ENCODE measurements around the gene ATXN7. TPM values are rescaled to one million over a fixed set of nuclear protein-coding genes. Genes with fewer than 3 reads are reported as not detected.

Gene ATXN7
- total and polyA plus RNA-seq, 5 donors, result 4.8 to 18.9 (median 11.1) TPM

DNA sequence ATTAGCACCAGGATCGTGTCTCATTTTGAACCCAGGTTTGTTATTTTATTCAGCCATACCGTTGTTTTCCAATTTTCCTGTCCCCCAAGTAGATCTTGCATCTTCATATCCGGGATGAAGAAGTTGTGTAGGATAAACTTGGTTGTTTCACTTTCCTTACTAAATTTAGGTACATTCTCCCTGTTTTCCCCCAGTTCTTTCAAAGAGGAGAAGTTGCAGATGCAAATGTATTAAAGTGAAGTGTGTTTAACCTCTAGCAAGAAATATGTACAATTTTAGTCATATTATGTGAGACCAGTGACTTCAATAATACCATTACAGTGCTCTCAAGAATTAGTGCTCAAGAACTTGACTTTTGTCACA, 1.3 kb downstream of the ATXN7 start:
- DNase-seq (no peak), ATAC-seq (no peak)
- Histone ChIP-seq H3K27me3 (ENCODE audit: control insufficient read depth, insufficient read depth) (no peaks in the 10 kb centered on the region), H3K9me3 (ENCODE audit: control insufficient read depth, low read length) (no peaks in the 10 kb centered on the region), H3K4me3 (ENCODE audit: low read length) (peak overlapping the region; percentile 92), H3K4me1 (ENCODE audit: control insufficient read depth, insufficient read depth, low read length) (peaks cover 2% of the 10 kb centered on the region), H3K27ac (ENCODE audit: low read length) (peak overlapping the region; percentile 66)
- WGBS, result 8% methylated on average over 3 of the region's 3 CpGs
- intact Hi-C loops (cut with DNase I), result loop anchor here in 1 of 4 donors (1.0 kb wide), 1 partner anchor 7 kb away; no protein-coding TSS in a partner anchor

GRCh38 chr3:63867225-63867624, 3.6 kb downstream of the ATXN7 start:
- ATAC-seq (no peak), DNase-seq (no peak)
- Histone ChIP-seq H3K27me3 (ENCODE audit: control insufficient read depth, insufficient read depth) (no peaks in the 10 kb centered on the region), H3K4me1 (ENCODE audit: control insufficient read depth, insufficient read depth, low read length) (peaks cover 4% of the 10 kb centered on the region), H3K27ac (ENCODE audit: low read length) (no peak overlapping the region), H3K4me3 (ENCODE audit: low read length) (no peak overlapping the region), H3K9me3 (ENCODE audit: control insufficient read depth, low read length) (no peaks in the 10 kb centered on the region)
- 96% methylated on average over 1 of the region's 1 CpG for WGBS
- intact Hi-C loops (cut with DNase I), result no loop called here

GRCh38 chr3:63869940-63870614, 6.4 kb downstream of the ATXN7 start:
- Histone ChIP-seq H3K9me3 (ENCODE audit: control insufficient read depth, low read length) (no peaks in the 10 kb centered on the region), H3K27me3 (ENCODE audit: control insufficient read depth, insufficient read depth) (no peaks in the 10 kb centered on the region), H3K27ac (ENCODE audit: low read length) (no peak overlapping the region), H3K4me3 (ENCODE audit: low read length) (no peak overlapping the region), H3K4me1 (ENCODE audit: control insufficient read depth, insufficient read depth, low read length) (peaks cover 4% of the 10 kb centered on the region)
- DNase-seq (no peak), ATAC-seq (no peak)
- 84% methylated on average over 3 of the region's 3 CpGs for WGBS
- intact Hi-C loops (cut with DNase I), result no loop called here

GRCh38 chr3:63870615-63871005, 6.9 kb downstream of the ATXN7 start:
- H3K27me3 ChIP-seq (ENCODE audit: control insufficient read depth, insufficient read depth), result no peaks in the 10 kb centered on the region
- no peak for ATAC-seq
- H3K27ac ChIP-seq (ENCODE audit: low read length), result no peak overlapping the region
- H3K9me3 ChIP-seq (ENCODE audit: control insufficient read depth, low read length), result no peaks in the 10 kb centered on the region
- no peak overlapping the region for H3K4me3 ChIP-seq (ENCODE audit: low read length)
- DNase-seq, result no peak
- intact Hi-C loops (cut with DNase I), result no loop called here
- peaks cover 4% of the 10 kb centered on the region for H3K4me1 ChIP-seq (ENCODE audit: control insufficient read depth, insufficient read depth, low read length)
- WGBS, result 67% methylated on average over 2 of the region's 2 CpGs

DNA sequence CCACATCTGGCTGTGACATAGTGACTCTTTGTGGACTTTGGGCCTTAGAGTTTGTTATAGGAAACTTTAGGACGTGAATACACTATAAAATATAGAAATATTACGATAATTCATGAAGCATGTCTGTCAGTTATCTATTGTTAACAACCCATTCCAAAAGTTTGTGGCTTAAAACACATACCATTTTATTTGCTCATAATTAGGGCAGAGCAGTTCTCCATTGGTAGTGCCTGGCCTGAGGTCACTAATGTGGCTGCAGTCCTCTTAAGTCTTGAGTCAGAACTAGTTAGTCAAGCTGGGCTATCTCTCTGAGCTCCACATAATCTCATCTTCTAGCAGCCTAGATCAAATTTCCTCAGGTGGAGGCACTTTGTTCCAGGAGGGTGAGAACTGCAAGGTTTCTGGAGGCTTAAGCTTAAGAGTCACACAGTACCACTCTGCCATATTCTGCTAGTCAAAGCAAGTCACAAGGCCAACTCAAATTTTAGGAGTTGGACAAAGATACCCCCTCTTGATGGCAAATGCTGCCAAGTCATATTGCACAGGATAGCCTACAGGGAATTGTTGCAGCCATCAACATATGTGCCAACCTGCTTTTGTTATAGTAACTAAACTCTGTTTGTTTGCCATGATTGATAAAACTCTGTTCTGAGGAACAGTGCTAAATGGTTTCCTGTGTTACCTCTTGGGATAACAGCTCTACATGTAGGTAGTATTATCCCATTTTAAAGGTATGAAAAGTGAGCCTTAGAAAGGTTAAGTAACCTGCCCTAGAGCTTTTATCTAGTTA, 8.7 kb downstream of the ATXN7 start:
- Histone ChIP-seq H3K27me3 (ENCODE audit: control insufficient read depth, insufficient read depth) (no peaks in the 10 kb centered on the region), H3K9me3 (ENCODE audit: control insufficient read depth, low read length) (no peaks in the 10 kb centered on the region), H3K27ac (ENCODE audit: low read length) (no peak overlapping the region), H3K4me1 (ENCODE audit: control insufficient read depth, insufficient read depth, low read length) (peaks cover 4% of the 10 kb centered on the region), H3K4me3 (ENCODE audit: low read length) (no peak overlapping the region)
- DNase-seq (no peak), ATAC-seq (no peak)
- WGBS, result 95% methylated on average over 2 of the region's 2 CpGs
- intact Hi-C loops (cut with DNase I), result loop anchor here in 1 of 4 donors (1.0 kb wide), 1 partner anchor 8 kb away; no protein-coding TSS in a partner anchor

DNA sequence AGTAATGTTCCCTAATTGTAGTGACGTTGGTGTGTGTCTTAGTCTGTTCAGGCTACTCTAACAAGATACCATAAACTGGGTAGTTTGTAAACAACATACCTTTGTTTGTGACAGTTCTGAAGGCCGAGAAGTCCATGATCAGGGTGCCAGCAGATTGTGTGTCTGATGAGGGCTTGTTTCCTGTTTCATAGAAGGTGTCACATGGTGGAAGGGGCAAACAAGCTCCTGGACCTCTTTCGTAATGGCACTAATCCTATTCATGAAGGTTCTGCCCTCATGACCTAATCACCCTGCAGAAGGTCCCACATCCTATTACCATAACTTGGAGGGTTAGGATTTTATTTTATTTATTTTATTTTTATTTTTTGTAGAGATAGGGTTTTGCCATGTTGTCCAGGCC, 11.1 kb downstream of the ATXN7 start:
- no peaks in the 10 kb centered on the region for H3K9me3 ChIP-seq (ENCODE audit: control insufficient read depth, low read length)
- no peak overlapping the region for H3K4me3 ChIP-seq (ENCODE audit: low read length)
- intact Hi-C loops (cut with DNase I), result no loop called here
- H3K27me3 ChIP-seq (ENCODE audit: control insufficient read depth, insufficient read depth), result no peaks in the 10 kb centered on the region
- peaks cover 6% of the 10 kb centered on the region for H3K4me1 ChIP-seq (ENCODE audit: control insufficient read depth, insufficient read depth, low read length)
- H3K27ac ChIP-seq (ENCODE audit: low read length), result no peak overlapping the region
- WGBS, result 86% methylated on average over 3 of the region's 3 CpGs
- no peak for DNase-seq
- no peak for ATAC-seq

DNA sequence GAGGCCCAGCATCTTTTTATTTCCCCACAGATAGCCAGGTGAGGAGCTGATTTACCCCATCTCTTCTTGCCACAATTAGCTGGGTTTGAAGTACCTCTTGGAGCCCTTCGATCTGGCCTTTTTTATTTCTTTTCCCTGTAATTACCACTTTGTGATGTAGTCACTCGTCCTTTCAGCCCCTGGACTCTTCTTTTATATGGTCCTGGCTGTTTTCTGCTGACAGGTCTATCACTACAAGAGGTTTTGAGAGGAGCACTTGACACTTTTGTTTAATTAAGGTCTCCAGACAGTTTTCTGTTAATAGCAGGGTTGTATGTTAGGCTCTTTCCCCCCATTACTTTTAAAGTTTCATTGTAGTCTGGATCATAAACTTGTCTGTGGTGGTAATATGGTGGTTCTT, 11.8 kb downstream of the ATXN7 start:
- ATAC-seq (no peak), DNase-seq (no peak)
- 81% methylated on average over 2 of the region's 2 CpGs for WGBS
- peaks cover 6% of the 10 kb centered on the region for H3K4me1 ChIP-seq (ENCODE audit: control insufficient read depth, insufficient read depth, low read length)
- H3K27ac ChIP-seq (ENCODE audit: low read length), result no peak overlapping the region
- H3K27me3 ChIP-seq (ENCODE audit: control insufficient read depth, insufficient read depth), result no peaks in the 10 kb centered on the region
- intact Hi-C loops (cut with DNase I), result no loop called here
- no peaks in the 10 kb centered on the region for H3K9me3 ChIP-seq (ENCODE audit: control insufficient read depth, low read length)
- H3K4me3 ChIP-seq (ENCODE audit: low read length), result no peak overlapping the region

DNA sequence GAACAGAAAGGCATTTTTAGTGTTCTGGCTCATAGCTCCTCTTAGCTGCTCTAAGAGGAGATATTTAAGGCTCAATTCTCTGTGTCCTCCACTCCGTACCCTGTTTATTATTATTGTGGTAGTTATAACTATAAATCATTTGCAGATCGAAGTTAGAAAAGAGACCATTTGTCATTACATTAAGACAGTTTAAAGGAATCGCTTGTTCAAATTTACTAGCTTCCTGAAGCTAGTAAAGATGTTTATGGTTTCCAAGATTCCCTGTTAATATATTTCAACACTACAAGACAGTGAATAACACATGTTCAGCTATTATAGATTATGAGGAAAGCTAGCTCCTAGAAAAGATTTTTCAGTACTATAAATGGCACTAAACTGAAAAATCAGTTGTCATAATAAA, 12.6 kb downstream of the ATXN7 start:
- intact Hi-C loops (cut with DNase I), result no loop called here
- 55% methylated on average over 3 of the region's 3 CpGs for WGBS
- Histone ChIP-seq H3K4me3 (ENCODE audit: low read length) (no peak overlapping the region), H3K27me3 (ENCODE audit: control insufficient read depth, insufficient read depth) (no peaks in the 10 kb centered on the region), H3K9me3 (ENCODE audit: control insufficient read depth, low read length) (no peaks in the 10 kb centered on the region), H3K27ac (ENCODE audit: low read length) (no peak overlapping the region), H3K4me1 (ENCODE audit: control insufficient read depth, insufficient read depth, low read length) (peaks cover 6% of the 10 kb centered on the region)
- DNase-seq, result no peak
- no peak for ATAC-seq

DNA sequence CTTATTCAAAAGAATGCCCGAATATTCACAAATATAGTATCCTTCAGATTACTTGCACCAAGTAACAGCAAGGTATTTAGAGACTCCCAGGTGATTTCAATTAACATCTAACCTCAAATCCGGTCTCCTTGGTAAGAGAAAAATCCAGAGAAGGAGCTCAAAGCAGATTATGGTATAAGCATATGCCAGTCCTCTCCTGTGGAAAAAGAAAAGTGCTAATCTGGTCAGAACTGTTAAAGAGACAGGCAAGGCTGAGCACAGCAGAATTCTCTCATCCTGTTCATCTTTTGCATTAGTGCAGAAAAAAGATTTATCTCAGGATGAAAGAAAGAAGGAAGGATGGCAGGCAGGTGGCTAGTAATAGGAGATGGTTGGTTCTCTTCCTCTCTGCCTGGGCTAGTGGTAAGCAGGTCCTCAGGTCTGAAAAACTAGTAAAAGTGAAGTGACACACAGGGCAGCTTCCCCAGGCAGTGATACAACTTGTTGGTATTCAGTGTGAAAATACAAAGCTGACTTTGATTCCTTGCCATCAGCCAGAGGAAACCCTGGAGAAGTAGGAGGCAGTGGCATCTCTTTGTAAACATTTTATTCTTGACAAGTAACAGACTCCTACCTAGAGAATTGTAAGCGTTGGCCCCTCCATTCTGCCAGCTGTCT, 14.2 kb downstream of the ATXN7 start:
- ATAC-seq, result no peak
- intact Hi-C loops (cut with DNase I), result no loop called here
- no peaks in the 10 kb centered on the region for H3K27me3 ChIP-seq (ENCODE audit: control insufficient read depth, insufficient read depth)
- H3K9me3 ChIP-seq (ENCODE audit: control insufficient read depth, low read length), result no peaks in the 10 kb centered on the region
- DNase-seq, result no peak
- peaks cover 4% of the 10 kb centered on the region for H3K4me1 ChIP-seq (ENCODE audit: control insufficient read depth, insufficient read depth, low read length)
- WGBS, result 77% methylated on average over 3 of the region's 3 CpGs
- H3K4me3 ChIP-seq (ENCODE audit: low read length), result no peak overlapping the region
- no peak overlapping the region for H3K27ac ChIP-seq (ENCODE audit: low read length)

DNA sequence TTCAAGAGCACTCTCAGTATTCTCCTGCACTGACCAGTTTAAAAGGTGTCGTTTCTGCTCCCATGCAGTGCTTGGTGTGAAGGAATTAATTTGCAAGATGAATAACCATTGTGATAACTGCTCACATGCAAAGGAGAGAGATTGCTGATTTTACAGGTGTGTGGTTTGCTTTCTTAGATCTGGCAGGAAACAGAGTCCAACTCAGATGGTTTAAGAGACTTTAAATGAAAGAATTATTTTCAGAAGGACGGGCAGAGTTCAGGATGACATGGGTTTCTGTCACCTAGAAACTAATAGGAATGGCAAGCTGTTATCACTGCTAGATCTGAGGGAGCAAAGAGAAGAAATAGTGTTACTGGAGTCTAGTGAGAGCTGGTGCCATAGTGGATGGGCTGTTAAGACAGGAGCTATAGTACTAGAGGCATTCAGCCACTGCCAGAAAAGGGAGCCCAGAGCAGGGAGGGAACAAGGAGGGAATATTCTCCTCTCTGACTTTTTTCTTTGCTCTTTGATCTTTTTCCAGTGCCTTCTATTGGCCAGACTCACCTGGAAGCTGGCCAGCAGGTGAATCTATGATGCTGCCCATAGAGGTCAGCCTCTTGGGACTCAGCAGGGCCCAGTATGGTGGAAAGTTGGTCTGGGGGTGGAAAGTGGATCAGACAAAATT, 14.9 kb downstream of the ATXN7 start:
- ATAC-seq (no peak), DNase-seq (no peak)
- H3K9me3 ChIP-seq (ENCODE audit: control insufficient read depth, low read length), result no peaks in the 10 kb centered on the region
- H3K27me3 ChIP-seq (ENCODE audit: control insufficient read depth, insufficient read depth), result no peaks in the 10 kb centered on the region
- no peak overlapping the region for H3K4me3 ChIP-seq (ENCODE audit: low read length)
- peaks cover 4% of the 10 kb centered on the region for H3K4me1 ChIP-seq (ENCODE audit: control insufficient read depth, insufficient read depth, low read length)
- WGBS, result 85% methylated on average over 2 of the region's 2 CpGs
- no peak overlapping the region for H3K27ac ChIP-seq (ENCODE audit: low read length)
- intact Hi-C loops (cut with DNase I), result no loop called here

DNA sequence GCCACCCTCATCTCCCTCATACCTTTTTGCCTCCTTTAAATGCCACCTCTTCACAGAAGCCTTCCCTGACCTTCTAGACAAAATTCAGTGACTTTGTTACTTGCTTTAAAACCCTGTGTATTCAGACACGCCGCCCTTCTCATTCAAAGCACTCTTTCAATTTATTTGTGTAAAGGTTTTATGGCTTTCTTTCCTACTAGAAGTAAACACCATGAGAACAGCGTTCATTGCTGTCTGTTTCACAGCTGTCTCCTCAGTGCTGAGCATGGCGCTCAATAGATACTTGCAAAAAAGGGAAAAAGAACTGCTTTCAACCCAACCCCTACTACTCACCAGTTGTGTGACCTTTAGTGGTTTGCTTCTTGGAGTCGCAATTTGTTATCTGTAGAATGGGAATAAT, 17.0 kb downstream of the ATXN7 start:
- Histone ChIP-seq H3K27me3 (ENCODE audit: control insufficient read depth, insufficient read depth) (no peaks in the 10 kb centered on the region), H3K9me3 (ENCODE audit: control insufficient read depth, low read length) (no peaks in the 10 kb centered on the region), H3K27ac (ENCODE audit: low read length) (no peak overlapping the region), H3K4me1 (ENCODE audit: control insufficient read depth, insufficient read depth, low read length) (peaks cover 4% of the 10 kb centered on the region), H3K4me3 (ENCODE audit: low read length) (no peak overlapping the region)
- intact Hi-C loops (cut with DNase I), result no loop called here
- no peak for DNase-seq
- WGBS, result 92% methylated on average over 5 of the region's 5 CpGs
- ATAC-seq, result no peak

Measured in right cardiac atrium (tissue), 5 donors.